ENCODE data around the gene TPO.

GRCh38 chr2:1405124-1405523, 8.1 kb upstream of the TPO start:
- TF ChIP-seq CTCF (IDR thresholded peaks at IDR 0.05) = no peak
- TF ChIP-seq POLR2A (IDR thresholded peaks at IDR 0.05) = no peak

Data from thyroid gland (tissue), 4 donors.